ENCODE measurements around the gene GYG1.

GRCh38 chr3:149015393-149015792 lies 24.1 kb downstream of the GYG1 start:
- TF ChIP-seq CTCF (IDR thresholded peaks at IDR 0.05) (no peak), RAD21 (conservative IDR thresholded peaks at IDR 0.05 in 1 of 2, IDR thresholded peaks at IDR 0.05 in 1 of 2) (no peak), MAX (IDR thresholded peaks at IDR 0.05) (no peak), REST (IDR thresholded peaks at IDR 0.05) (no peak), ZFP36 (IDR thresholded peaks at IDR 0.05; ENCODE audit: borderline replicate concordance, partially characterized antibody) (no peak), POLR2A (IDR thresholded peaks at IDR 0.05; ENCODE audit: low read length) (no peak), CEBPB (IDR thresholded peaks at IDR 0.05) (no peak), CHD2 (IDR thresholded peaks at IDR 0.05; ENCODE audit: low read length, partially characterized antibody) (no peak), SMC3 (IDR thresholded peaks at IDR 0.05) (no peak)
